Measurements from ENCODE around the gene PLA2R1.

Gene PLA2R1

DNA sequence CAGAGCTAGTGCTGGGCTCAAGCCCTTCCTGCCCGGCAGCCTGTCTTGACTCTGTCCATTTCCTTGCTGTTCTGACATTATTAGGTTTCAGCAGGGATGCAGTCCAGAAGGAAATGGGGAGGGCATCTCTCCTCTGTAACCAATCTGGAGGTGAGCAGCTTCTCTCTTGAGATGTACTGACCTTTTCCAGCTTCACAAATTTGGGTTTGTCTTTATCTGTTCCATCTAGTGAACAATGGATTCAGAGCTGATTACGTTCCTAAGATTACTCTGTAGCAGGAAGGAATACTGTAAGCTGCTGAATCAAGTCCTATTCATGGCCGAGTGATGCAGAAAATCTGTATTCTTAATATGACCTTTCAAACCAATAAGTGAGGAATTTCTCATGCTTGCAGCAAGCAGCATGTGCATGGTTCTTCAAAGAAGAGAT, 11.0 kb downstream of the PLA2R1 start:
- CTCF ChIA-PET: interaction anchor here (0.6 to 0.8 kb wide), 2 partner anchors 219 to 641 kb away, joined by 4 read pairs; no protein-coding TSS in a partner anchor
- TF ChIP-seq, protein P1, sequence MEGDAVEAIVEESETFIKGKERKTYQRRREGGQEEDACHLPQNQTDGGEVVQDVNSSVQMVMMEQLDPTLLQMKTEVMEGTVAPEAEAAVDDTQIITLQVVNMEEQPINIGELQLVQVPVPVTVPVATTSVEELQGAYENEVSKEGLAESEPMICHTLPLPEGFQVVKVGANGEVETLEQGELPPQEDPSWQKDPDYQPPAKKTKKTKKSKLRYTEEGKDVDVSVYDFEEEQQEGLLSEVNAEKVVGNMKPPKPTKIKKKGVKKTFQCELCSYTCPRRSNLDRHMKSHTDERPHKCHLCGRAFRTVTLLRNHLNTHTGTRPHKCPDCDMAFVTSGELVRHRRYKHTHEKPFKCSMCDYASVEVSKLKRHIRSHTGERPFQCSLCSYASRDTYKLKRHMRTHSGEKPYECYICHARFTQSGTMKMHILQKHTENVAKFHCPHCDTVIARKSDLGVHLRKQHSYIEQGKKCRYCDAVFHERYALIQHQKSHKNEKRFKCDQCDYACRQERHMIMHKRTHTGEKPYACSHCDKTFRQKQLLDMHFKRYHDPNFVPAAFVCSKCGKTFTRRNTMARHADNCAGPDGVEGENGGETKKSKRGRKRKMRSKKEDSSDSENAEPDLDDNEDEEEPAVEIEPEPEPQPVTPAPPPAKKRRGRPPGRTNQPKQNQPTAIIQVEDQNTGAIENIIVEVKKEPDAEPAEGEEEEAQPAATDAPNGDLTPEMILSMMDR (conservative IDR thresholded peaks at IDR 0.05; ENCODE audit: low read depth): no peak

DNA sequence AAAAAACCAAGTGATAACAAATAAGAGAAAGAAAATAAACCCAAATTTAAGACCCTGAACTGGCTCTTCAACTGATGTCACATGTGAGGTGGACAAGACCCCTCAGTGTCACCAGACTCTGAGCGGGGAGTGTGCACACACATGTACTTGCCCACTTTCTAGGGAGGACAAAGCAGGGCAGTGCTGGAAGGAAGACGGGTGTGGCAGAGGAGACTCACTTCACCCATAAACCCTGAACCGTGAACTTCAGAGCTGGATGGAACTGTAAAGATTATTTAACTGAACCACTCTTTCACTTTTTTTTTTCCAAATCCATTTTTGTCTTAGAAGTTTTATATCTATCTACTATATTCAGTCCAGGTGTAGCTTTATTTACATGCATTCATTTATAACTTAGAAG, 12.3 kb downstream of the PLA2R1 start:
- DNase-seq (ENCODE audit: low spot score): no peak
- TF ChIP-seq, protein P1 (conservative IDR thresholded peaks at IDR 0.05; ENCODE audit: low read depth): no peak
- ChIA-PET POLR2A (ENCODE audit: low non-redundant PET) (no interaction called here), CTCF (no interaction called here)
- no peak overlapping the region for H3K27ac ChIP-seq

More for the DNA sequence above, 11.0 kb downstream of the PLA2R1 start:
- DNase-seq (ENCODE audit: low spot score): no peak
- POLR2A ChIA-PET (ENCODE audit: low non-redundant PET): no interaction called here
- no peak overlapping the region for H3K27ac ChIP-seq

DNA sequence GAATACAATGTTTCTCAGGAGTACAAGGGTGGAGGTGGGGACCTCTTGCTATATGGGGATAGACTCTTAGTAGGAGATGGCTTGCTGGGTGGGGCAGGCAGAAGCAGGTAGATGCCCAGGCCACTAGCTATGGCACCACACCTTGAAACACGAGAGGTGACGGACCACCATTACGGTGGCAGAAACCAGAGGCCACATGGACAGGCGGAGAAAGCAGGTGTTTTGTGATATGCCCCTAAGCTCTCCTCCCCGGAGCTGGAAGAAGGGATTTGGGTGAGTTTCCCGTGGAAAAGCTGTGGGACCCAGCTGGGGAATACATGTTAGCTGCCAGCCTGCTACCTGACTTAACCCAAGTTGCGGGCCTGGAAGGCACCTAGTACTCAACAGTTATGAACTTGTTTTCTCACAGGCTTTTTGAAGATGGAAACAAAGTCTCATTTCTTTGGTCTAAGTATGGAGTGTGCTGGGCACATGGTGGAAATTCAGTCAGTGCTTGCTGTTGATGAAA, 16.7 kb downstream of the PLA2R1 start:
- DNase-seq (ENCODE audit: low spot score): no peak
- TF ChIP-seq, protein P1 (conservative IDR thresholded peaks at IDR 0.05; ENCODE audit: low read depth): no peak
- H3K27ac ChIP-seq: peak overlapping the region; percentile 23
- ChIA-PET POLR2A (ENCODE audit: low non-redundant PET) (no interaction called here), CTCF (no interaction called here)

DNA sequence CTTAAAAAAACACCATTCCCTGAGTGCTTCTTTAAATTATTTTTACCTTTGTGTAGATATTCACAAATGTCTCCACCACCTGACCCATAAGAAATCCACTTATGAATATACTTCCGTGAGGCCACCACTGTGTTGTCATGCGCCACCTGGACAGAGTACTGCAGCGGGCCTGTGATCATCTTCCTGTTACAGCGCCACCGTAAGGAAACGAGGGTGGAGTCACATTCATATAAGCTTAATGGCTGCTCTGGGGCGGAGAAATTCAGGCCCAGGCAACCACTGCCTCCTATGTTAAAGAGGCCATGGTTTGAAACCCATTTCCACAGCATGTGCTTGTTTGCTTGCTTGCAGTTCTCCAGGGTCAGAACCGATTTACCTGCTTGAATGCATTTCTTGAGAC, 17.7 kb downstream of the PLA2R1 start:
- POLR2A ChIA-PET (ENCODE audit: low non-redundant PET): no interaction called here
- CTCF ChIA-PET: interaction anchor here (0.6 kb wide), 1 partner anchor 211 kb away, joined by 4 read pairs; no protein-coding TSS in a partner anchor
- no peak for DNase-seq (ENCODE audit: low spot score)
- no peak overlapping the region for H3K27ac ChIP-seq
- TF ChIP-seq, protein P1 (conservative IDR thresholded peaks at IDR 0.05; ENCODE audit: low read depth): no peak

DNA sequence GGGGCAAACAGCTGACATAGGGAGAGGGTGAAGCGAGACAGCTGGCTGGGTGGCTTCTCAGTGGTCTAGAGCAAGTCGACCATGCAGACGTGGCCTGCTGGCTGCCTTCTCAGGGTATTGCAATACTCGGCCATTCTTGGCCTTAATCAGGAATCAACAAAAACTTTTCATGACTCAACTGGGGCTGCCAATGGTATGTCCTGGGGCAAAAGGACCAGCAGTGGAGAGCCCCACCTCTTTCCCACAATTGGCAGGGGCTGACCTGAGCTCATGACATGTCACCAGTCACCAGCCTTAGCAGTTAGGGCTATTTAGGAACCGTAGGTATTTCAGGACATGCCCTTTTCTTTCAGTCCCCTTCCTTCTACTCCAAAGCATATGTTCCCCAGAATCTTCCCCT, 19.1 kb downstream of the PLA2R1 start:
- CTCF ChIA-PET: no interaction called here
- H3K27ac ChIP-seq: peak overlapping the region; percentile 60
- DNase-seq (ENCODE audit: low spot score): no peak
- TF ChIP-seq, protein P1 (conservative IDR thresholded peaks at IDR 0.05; ENCODE audit: low read depth): no peak
- POLR2A ChIA-PET (ENCODE audit: low non-redundant PET): no interaction called here

DNA sequence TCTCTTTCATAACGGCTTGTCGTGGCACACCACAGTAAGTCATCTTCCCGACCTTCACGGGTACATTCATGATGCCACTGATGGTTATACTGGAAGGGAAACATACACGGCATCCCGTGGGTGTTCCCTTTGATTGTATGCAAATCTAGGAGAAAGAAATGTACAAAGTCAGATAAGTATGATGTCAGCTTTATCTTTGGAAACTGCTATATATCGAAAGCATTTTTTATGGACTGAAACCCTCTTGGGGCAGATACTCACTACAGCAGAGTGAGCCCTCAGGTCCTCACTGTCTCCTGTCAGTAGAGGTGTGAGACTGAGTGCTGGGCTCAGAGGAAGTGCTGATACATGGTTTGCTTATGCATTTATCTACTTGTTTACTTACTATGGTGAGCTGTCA, 20.4 kb downstream of the PLA2R1 start:
- DNase-seq (ENCODE audit: low spot score): no peak
- ChIA-PET CTCF (no interaction called here), POLR2A (ENCODE audit: low non-redundant PET) (no interaction called here)
- TF ChIP-seq, protein P1 (conservative IDR thresholded peaks at IDR 0.05; ENCODE audit: low read depth): no peak
- H3K27ac ChIP-seq: no peak overlapping the region

Measured in RWPE1 (cell line).